Common myeloid progenitor, CD34-positive (primary cell): ENCODE results near the gene HEBP1.

ENCODE experiments used
- CTCF ChIA-PET: fragments of 350-600 bp; sonication (Branson Sonifier 250); formaldehyde crosslinking; loops from one replicate; lab custom pipeline; 2021; ENCODE audit warnings: antibody characterized with exemption; lab: Charles Lee
- POLR2A ChIA-PET: fragments of 350-600 bp; sonication (Branson Sonifier 250); formaldehyde crosslinking; loops from one replicate; lab custom pipeline; 2021; ENCODE audit warnings: antibody characterized with exemption; lab: Charles Lee
- DNase-seq, 3 donors: peaks; one replicate each; pipeline versions ENCODE4 v3.0.0 to v3.0.0-alpha.2; 2013
- H3K27ac ChIP-seq, 2 experiments: 1 replicate in 1 of 2; 2 replicates in 1 of 2; pipeline ENCODE4 v1.7.0; 2013; ENCODE audit warnings: inconsistent platforms in 2 of 2, low read length in 2 of 2, mild to moderate bottlenecking in 2 of 2, low read depth in 1 of 2, moderate library complexity in 1 of 2; ENCODE audit not compliant: severe bottlenecking in 2 of 2, insufficient read depth in 1 of 2, poor library complexity in 1 of 2
- H3K27me3 ChIP-seq, 5 experiments: replicated peaks in 2 of 5; 1 replicate in 3 of 5; 2 replicates in 2 of 5; pipeline versions ENCODE4 v1.6.1 to v1.7.0; 2013; ENCODE audit warnings: low read length in 4 of 5, mild to moderate bottlenecking in 2 of 5, moderate library complexity in 2 of 5, inconsistent platforms in 1 of 5; ENCODE audit not compliant: insufficient read depth in 5 of 5, control insufficient read depth in 4 of 5
- H3K36me3 ChIP-seq, 4 experiments: 1 replicate in 2 of 4; 2 replicates in 2 of 4; pipeline versions ENCODE4 v1.6.1 to v1.7.0; 2013; ENCODE audit warnings: low read length in 3 of 4, control low read depth in 1 of 4, mild to moderate bottlenecking in 1 of 4; ENCODE audit not compliant: control insufficient read depth in 4 of 4, insufficient read depth in 4 of 4
- H3K4me1 ChIP-seq, 4 experiments: 1 replicate in 3 of 4; 2 replicates in 1 of 4; pipeline versions ENCODE4 v1.6.1 to v1.7.1; 2013; ENCODE audit warnings: low read length in 3 of 4, mild to moderate bottlenecking in 3 of 4, control low read depth in 1 of 4, inconsistent platforms in 1 of 4, moderate library complexity in 1 of 4; ENCODE audit not compliant: control insufficient read depth in 4 of 4, insufficient read depth in 4 of 4; ENCODE audit errors: control extremely low read depth in 1 of 4
- H3K4me3 ChIP-seq, 7 experiments: 1 replicate in 4 of 7; 2 replicates in 3 of 7; pipeline versions ENCODE4 v1.5.1 to v1.7.0; 2013; ENCODE audit warnings: mild to moderate bottlenecking in 7 of 7, low read length in 6 of 7, moderate library complexity in 6 of 7, inconsistent platforms in 2 of 7, low read depth in 2 of 7, control low read depth in 1 of 7; ENCODE audit not compliant: insufficient read depth in 4 of 7, control insufficient read depth in 1 of 7; ENCODE audit errors: extremely low read depth in 1 of 7
- H3K9me3 ChIP-seq, 5 experiments: 1 replicate in 4 of 5; 2 replicates in 1 of 5; pipeline versions ENCODE4 v1.6.1 to v1.7.1; 2013; ENCODE audit warnings: low read length in 4 of 5, mild to moderate bottlenecking in 2 of 5, inconsistent platforms in 1 of 5, low read depth in 1 of 5, moderate library complexity in 1 of 5; ENCODE audit not compliant: control insufficient read depth in 4 of 5, insufficient read depth in 2 of 5; ENCODE audit errors: control extremely low read depth in 1 of 5
- WGBS: methylation state at CpG from one replicate; pipeline ENCODE4 v1.1.5; 2013; ENCODE audit not compliant: insufficient coverage; 5-methylcytosine and 5-hydroxymethylcytosine counted together

Gene HEBP1

DNA sequence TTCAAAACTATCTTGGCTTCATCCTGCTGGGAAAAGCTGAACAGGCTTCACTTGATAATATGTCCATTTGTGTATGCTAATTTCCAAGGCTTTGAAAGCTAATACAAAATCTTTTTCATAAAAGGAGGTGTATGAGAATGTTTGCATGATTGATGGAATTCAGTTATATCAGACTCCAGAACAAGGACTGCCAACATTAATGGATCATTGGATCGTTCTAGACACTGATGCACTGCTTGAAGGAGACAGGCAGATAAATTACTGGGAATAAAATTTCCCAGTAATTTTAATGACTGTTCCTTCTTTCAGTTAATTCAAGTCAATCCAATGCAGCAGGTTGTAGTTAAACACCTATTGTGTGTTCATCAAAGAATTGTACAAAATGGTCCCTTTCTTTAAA, 48.6 kb downstream of the HEBP1 start:
- Histone ChIP-seq H3K9me3 (no peaks in the 10 kb centered on the region), H3K4me1 (no peaks in the 10 kb centered on the region), H3K27ac (no peak overlapping the region), H3K36me3 (no peaks in the 10 kb centered on the region), H3K27me3 (no peaks in the 10 kb centered on the region), H3K4me3 (no peak overlapping the region)
- DNase-seq, result no peak
- ChIA-PET CTCF (interaction anchor here (0.9 to 1.4 kb wide), 2 partner anchors 36 to 274 kb away, joined by 4 read pairs; no protein-coding TSS in a partner anchor), POLR2A (no interaction called here)
- 86% methylated on average over 1 of the region's 1 CpG for WGBS

- H3K27me3 ChIP-seq, result no peaks in the 10 kb centered on the region
- H3K27ac ChIP-seq, result no peak overlapping the region
- WGBS, result 100% methylated on average over 3 of the region's 4 CpGs
- ChIA-PET CTCF (interaction anchor here (1.7 kb wide), 1 partner anchor 32 kb away, joined by 6 read pairs; no protein-coding TSS in a partner anchor), POLR2A (no interaction called here)
- no peak for DNase-seq
- no peaks in the 10 kb centered on the region for H3K36me3 ChIP-seq
- H3K4me1 ChIP-seq, result no peaks in the 10 kb centered on the region
- H3K9me3 ChIP-seq, result no peaks in the 10 kb centered on the region
- H3K4me3 ChIP-seq, result no peak overlapping the region
These were observed 52.2 kb downstream of the HEBP1 start for GRCh38 chr12:12947902-12948301.

GRCh38 chr12:12946686-12947355, 53.2 kb downstream of the HEBP1 start:
- 97% methylated on average over 4 of the region's 7 CpGs for WGBS
- POLR2A ChIA-PET, result no interaction called here
- CTCF ChIA-PET, result interaction anchor here (1.7 kb wide), 1 partner anchor 31 kb away, joined by 6 read pairs; no protein-coding TSS in a partner anchor
- Histone ChIP-seq H3K27me3 (no peaks in the 10 kb centered on the region), H3K9me3 (no peaks in the 10 kb centered on the region), H3K36me3 (no peaks in the 10 kb centered on the region), H3K4me3 (no peak overlapping the region), H3K27ac (no peak overlapping the region), H3K4me1 (no peaks in the 10 kb centered on the region)
- no peak for DNase-seq

DNA sequence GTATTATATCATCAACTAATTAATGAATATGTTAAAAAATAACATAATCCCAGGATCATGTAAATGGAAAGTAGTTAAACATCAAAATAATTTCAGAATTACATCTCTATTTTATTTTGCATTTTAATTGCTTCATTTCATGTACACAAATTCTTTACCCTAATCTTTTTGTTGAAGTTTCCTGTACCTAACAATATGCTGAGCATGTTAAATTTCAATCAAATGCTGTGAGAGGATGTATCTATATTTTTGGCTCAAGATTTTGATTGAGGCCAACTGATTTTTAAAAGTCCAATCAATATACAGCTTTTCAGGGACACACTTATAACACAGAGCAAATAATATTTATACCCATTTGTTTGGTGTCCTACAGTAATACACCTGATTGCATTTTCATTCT, 54.5 kb downstream of the HEBP1 start:
- no peak overlapping the region for H3K4me3 ChIP-seq

GRCh38 chr12:12943586-12944260, 56.3 kb downstream of the HEBP1 start:
- CTCF ChIA-PET, result no interaction called here
- Histone ChIP-seq H3K27me3 (peaks cover 0 to 4% (median 0%) of the 10 kb centered on the region in 5 experiments), H3K27ac (no peak overlapping the region), H3K36me3 (no peaks in the 10 kb centered on the region), H3K4me1 (no peaks in the 10 kb centered on the region), H3K9me3 (no peaks in the 10 kb centered on the region), H3K4me3 (no peak overlapping the region)
- 97% methylated on average over 5 of the region's 8 CpGs for WGBS
- no peak for DNase-seq
- POLR2A ChIA-PET, result no interaction called here

More for the DNA sequence above, 54.5 kb downstream of the HEBP1 start:
- CTCF ChIA-PET, result no interaction called here
- POLR2A ChIA-PET, result no interaction called here
- DNase-seq, result no peak
- H3K4me1 ChIP-seq, result no peaks in the 10 kb centered on the region
- no peak overlapping the region for H3K27ac ChIP-seq
- H3K36me3 ChIP-seq, result no peaks in the 10 kb centered on the region
- H3K9me3 ChIP-seq, result no peaks in the 10 kb centered on the region
- no peaks in the 10 kb centered on the region for H3K27me3 ChIP-seq

DNA sequence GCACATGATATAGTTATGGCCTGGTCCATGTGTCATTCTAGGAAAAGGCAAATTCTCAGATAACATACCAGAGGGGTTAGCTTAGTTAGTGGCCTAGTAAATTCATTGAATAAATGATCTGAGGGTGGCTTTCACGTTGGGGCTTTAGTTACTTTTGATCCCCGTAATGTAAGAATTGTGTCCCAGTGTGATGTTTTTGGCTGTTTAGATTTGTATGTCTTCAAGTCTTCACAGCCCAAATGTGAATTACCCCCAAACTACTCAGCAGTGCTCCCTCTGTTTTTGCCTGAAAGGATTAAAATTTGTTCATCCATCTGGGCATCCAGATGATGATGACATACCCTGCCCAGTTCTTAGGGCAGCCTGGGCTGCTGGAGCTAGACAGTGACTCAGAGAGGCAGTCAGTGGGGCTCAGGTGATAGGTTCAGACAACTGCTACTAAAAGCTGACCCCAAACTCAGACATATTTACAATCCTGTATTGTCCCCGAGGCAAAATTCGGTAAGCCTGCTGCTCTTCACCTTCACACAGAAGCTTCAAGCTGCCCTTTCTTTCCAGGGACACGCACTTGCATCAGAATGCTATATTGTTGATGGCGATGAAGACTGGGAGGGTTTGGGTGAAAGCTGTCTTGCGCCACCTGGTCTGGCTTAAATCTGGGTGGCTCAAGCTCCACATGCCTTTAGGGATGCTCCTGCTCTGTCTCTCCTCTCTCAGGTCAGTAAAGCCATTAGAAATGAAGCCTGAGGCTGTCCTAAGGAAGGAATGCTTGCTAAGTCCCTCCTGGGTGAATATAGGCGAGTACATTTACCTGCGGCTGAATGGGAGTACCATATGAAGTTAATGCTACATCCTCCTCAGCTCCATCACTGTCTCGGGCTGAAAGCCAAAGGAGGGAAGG, 58.4 kb downstream of the HEBP1 start:
- ChIA-PET POLR2A (no interaction called here), CTCF (interaction anchor here (1.1 to 1.4 kb wide), 4 partner anchors 17 to 33 kb away, joined by 3 to 4 read pairs (median 4); no protein-coding TSS in a partner anchor)
- H3K4me3 ChIP-seq, result no peak overlapping the region
- no peaks in the 10 kb centered on the region for H3K4me1 ChIP-seq
- no peaks in the 10 kb centered on the region for H3K9me3 ChIP-seq
- H3K27ac ChIP-seq, result no peak overlapping the region
- H3K27me3 ChIP-seq, result peaks cover 0 to 4% (median 0%) of the 10 kb centered on the region in 5 experiments
- no peak for DNase-seq
- no peaks in the 10 kb centered on the region for H3K36me3 ChIP-seq
- WGBS, result 96% methylated on average over 8 of the region's 10 CpGs
